GM19397 (cell line): ENCODE data around the gene TSPAN17.
"Not testable (repeated sequence)": the region's sequence is repeated elsewhere in the genome, so short reads cannot be mapped to it uniquely, and the experiment has no call there.

Experiments used
- ATAC-seq: cut with Tn5 transposase; IDR thresholded peaks from one replicate; pipeline ENCODE4 v1.9.1; 2021; ENCODE audit warnings: mild to moderate bottlenecking, moderate library complexity; ENCODE audit not compliant: unreplicated experiment

TSPAN17 gene

DNA sequence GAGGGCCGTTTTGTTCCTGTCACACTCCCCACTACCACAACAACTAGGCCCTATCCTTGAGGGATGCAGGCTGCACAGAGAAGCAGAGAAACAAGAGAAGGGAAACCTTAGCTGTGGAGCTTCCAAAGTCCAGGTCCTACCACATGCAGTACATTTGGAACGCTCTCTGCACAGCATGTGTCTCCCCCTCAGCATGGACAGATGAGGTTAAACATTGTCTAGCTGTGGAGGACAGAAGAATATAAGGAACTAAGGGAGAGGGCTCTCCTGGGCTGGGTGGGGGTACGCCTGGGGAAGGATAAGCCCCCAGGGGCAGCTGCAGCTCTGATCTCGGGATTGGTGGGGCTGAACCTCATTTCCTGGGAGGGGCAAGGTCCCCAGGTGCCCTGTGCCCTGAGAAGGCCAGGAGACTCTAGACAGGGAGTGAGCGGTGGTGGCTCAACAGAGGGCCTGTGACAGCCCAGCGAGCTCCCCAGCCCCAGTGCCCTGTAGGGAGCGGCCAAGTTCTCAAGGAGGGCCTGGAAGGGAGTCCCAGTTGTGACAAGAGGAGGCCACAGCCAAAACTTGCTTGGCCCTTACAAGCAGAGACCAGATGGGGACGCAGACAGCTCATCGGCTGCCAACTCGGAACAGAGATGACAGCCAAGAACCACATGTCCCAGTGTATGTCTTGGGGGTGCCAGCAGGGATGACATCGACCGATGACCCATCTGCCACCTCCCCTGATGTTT, 30.1 kb downstream of the TSPAN17 start:
- no peak for ATAC-seq

DNA sequence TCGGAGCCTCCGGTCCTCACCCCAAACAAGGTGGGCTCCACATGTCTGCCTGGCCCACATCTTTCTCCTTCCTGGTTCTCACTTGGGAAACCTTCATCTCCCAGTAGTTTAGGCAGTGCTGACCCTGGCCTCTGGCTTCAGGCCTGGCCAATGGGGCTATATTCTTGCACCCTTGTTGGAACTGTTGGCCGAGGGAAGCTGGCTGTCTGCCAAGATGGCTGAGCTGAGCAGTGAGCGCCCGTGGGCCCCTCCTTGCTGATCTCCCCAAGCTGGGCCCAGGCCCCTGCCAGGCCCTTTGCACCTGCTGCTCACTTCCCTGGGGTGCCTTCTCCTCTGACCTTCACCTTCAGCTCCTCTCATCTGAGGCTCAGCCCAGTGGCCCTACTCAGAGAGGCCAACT, 31.3 kb downstream of the TSPAN17 start:
- no peak for ATAC-seq

DNA sequence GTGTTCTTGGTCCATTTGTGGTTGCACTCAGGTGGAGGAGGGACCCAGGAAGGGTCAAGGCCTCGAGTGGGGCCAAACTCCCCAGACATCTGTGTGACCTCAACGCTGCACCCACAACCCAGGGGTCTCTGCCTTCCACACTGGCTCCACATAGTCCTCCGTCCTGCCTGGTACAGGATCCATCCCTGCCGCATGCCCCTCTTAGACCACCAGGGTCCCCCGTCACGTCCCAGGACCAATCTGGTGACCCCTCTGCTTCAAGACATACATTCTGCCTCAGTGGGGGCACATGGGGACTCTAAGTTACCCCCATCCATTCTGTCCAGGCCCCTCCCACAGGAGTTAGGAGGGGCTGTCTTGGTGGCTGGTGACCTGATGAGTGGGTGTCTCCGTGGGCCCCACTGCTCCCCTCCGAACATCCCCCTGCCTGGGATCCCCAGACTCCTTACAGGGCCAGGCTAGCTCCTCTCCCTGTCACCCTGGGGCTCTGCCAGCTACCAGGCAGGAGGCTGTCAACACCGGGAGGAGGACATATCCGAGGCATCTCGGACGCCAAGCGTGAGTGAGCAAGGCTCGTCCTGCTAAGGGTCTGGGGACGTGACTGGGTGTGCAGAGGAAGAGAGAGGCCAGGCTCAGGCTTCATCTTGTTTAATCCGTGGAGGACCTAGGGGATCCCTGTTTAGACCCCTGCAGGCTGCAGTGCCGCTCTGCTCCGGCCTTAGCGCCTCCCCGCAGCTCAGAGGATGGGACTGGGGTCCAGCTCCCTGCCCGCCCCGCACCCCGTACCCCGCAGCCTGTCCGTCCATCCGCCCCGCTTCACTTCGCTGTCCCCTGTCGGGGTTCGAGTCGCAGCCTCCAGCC, 32.3 kb downstream of the TSPAN17 start:
- no peak for ATAC-seq

DNA sequence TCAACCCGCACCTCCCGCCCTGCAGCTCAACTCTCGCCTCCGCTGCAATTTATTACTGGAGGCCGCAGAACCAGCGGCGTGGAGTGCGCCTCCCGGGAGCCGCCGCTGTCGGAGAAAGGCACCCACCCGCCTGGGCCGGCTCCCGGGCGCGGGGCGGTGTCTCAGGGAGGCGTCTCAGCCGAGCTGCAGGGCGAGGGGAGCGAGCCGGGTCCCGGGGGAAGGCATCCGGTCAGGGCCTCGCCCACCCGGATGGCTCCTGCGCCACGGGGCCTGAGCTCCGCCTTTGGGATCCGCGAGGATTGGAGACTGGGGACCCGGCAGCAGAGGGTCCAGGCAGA, 32.9 kb downstream of the TSPAN17 start:
- no peak for ATAC-seq

DNA sequence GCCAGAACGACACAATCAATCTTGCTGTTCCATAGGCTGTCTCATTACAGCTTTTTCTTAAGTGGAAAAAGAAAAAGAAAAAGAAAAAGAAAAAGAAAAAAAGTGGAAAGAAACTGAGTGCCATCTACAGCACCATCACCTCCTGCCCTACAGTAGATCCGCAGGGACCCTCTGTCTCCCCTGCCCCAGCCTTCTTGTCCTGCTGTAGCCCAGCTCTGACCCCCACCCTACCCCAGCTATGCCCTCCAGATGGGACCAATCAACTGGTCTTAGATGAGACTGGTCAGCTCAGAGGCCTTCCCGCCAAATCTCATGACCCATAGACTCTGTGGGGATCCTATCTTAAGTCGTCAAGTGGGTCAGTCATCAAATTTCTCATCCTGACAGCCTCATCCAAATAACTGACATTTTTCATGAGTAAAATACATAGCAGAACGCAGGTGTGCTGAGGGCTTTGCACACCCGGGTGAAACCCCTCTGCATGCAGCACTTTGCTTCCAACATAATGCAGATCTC, 34.8 kb downstream of the TSPAN17 start:
- no peak for ATAC-seq

DNA sequence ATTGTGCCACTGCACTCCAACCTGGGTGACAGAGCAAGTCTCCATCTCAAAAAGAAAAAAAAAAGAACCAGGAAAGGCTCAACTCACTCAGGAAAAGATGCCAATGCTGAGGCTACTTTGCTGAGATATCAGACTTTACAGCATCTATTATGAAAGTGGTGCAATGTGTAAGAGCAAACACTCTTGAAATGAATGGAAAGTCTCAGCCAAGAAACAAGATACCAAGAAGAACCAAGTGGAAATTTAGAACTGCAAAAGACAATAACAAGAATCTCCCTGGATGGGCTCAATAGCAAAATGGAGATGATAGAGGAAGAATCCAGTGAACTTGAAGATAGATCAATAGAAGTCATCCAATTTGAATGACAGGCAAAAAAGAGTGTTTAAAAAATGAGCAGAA, 37.7 kb downstream of the TSPAN17 start:
- no peak for ATAC-seq

DNA sequence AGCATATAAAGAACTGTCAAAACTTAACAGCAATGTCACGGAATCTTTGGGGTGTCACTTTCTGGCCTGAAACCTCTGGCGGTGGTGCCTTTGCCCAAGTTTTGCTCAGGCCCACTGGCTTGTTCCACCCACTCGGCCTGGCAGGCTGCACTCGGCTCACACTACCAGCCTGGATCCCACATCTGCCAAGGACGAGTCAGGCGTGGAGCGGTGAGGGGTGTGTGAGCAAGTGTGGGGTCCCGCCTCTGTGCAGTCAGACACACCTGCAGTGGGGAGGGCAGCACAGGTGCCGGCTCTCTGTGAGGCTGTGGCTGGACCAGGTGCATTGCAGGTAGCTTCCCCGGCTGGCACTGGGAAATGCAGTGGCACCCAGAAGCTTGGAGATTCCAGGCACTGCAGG, 40.0 kb downstream of the TSPAN17 start:
- ATAC-seq, result no peak

DNA sequence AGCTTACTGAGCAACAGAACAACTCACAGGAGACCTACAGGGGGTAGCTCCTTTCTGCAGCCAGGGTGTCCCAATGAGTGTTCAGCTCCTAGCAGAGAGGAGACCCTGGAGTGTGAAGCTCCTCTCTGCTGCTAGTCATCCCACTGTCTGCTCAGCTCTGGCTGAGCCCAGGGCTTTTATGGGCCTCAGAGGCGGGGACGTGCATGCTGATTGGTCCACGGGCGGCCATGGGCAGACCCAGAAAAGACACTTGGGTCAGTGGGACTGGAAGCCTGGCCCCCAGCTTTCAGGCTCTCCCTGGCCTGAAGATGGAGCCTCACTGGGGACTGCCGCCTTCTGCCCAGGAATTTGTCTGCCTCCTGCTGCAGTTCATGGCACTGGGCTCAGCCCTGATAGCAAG, 40.6 kb downstream of the TSPAN17 start:
- ATAC-seq, result no peak

DNA sequence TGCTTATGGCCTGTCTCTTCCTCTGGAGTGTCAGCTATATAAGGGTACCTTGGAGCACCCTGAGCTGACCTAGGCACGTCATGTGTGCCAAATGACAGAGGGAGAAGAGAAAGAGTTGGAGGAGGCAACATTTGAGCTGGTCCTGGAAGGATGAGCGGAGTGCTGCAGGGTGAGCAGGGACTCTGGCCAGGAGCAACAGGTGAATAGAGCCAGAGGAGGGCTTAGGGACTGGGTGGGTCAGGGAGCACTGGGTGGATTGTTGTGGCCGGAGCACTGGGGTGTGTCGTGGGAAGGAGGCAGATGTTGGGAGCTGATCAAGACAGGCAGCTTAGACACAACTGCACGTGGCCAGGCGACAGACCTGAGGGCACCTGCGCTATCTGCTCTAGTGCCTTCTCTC, 43.6 kb downstream of the TSPAN17 start:
- no peak for ATAC-seq

DNA sequence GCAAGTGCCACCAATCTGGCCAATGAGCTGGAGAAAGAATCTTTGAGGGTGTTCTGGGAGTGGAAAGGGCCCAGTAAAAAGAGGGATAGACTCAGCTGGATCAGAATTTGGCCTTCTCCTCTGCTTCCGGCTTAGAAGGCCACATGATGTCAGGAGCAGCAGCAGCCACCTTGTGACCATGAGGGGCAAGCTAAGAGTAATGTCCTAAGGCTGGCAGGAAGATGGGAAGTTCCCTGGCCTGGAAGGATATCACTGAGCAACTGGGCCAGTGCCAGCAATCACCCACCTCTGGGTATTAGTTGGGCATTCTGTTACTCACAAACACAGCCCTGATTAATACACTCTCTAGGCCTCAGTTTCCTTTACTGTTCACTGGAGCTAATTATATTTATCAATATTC, 44.2 kb downstream of the TSPAN17 start:
- no peak for ATAC-seq

DNA sequence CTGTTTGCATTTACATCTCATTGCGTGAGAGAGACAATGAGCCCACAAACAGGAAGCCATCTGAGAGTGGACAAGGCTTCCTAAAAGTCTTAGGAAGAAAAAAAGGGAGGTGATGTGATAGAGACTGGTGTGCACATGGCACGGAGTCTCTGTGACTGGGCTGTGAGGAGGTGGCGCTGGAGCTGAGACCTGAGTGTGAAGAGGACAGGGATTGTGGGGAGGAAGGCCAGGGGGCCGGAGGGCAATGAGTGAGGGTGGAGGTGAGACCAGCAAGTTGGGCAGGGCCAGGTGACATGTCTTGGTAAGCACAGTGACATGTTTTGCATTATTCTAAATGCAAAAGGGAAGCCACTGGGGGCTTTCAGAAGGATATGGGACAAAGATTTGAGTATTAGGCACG, 45.0 kb downstream of the TSPAN17 start:
- no peak for ATAC-seq

DNA sequence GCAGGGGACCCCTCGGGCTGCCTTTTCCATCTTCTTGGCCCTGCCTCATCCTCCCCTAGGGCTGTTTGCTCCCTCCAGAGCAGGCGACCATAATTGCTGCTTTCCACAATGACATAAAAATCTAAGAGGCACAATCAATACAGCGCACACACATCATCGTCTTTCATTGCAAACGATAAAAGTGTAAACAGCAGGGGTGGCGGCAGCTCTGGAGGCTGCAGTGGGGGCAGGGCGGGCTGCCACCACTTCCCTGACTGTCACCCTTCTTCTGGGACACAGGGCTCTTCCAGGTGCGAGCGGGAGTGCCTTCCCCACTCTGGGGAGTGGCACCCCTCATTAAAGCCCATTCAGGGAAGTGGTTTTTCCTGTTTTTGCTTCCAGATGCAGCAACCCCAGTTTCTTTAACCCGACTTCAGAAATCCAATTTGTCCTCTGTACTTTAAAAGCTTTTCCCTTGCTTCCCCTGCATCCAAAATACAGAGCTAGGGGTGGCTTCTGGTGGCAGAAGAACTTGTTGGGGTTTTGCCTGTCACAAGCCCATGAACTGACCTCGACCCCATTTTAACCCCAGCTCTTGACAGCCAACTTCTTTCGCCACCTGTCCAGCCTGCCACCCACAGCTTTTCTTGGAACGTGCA, 45.7 kb downstream of the TSPAN17 start:
- ATAC-seq, result no peak

DNA sequence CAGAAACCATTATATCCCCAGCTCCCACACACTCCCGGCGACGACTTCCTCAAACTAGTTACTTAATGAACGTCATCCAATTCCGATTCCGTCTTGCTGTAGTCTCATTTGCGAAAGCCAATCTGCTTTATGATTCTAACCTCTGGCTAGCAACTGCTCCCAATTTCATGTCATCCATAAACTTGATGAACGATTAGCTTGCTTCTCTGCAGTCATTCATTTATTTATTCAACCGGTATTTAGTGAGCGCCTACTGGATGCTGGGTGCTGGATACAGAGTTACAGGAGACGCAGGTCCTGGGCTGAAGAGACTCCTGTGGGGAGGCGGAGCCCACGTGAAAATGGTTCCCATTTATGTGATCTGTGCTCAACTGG, 46.2 kb downstream of the TSPAN17 start:
- no peak for ATAC-seq

DNA sequence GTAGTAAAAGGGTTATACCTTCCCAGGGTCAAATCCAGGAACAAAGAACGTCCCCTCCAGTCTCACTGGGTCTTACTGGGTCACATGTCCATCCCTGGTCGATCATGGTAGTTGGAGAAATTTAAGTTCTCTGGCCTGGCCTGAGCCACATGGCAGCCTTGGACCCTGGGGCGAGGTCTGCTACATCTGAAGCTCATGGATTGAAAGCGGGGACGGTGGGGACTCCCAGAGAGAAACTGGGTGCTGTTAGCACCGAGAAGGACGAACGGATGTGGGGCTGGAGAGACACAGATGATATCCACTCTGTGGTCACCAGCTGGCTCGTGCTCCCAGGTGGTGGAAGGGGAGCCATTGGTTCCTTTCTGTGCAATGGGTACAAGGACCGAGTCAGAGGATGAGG, 46.9 kb downstream of the TSPAN17 start:
- no peak for ATAC-seq

DNA sequence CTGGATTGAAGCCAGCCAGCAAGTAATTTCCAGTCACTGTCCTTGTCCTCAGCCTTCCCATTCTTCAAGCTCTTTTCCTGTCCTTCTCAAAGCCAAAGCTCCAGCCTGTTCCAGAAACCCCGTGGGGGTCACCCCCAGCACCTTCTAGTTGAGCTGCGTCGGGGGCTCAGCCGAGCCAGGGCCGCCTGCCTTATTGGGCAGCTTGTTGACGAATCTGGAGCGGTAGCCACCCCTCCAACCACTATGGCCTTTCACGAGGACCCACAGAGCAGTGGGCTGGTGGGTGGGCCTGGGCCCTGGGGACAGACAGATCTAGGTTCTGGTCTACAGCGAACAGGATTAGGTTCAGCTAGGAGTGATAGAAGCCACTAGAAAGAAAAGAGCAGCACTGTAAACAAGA, 47.3 kb downstream of the TSPAN17 start:
- ATAC-seq, result no peak

DNA sequence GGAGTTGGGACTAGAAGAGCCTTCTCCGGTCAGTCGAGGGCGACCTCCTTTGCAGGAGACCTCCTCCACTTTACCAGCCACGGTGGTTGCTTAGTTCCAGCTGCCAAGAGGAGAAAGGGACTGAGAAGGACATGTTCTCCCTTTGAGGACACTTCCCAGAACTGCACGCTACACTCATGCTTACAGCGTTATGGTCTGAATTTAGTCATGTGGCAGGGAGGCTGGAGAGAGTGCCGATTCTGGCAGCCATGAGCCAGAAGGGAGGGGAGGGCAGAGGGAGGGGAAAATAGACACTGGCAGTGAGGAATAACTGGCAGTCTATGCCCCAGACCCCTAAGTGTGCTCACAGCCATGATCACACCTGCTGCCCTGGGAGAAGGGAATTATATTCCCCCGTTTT, 47.8 kb downstream of the TSPAN17 start:
- no peak for ATAC-seq

DNA sequence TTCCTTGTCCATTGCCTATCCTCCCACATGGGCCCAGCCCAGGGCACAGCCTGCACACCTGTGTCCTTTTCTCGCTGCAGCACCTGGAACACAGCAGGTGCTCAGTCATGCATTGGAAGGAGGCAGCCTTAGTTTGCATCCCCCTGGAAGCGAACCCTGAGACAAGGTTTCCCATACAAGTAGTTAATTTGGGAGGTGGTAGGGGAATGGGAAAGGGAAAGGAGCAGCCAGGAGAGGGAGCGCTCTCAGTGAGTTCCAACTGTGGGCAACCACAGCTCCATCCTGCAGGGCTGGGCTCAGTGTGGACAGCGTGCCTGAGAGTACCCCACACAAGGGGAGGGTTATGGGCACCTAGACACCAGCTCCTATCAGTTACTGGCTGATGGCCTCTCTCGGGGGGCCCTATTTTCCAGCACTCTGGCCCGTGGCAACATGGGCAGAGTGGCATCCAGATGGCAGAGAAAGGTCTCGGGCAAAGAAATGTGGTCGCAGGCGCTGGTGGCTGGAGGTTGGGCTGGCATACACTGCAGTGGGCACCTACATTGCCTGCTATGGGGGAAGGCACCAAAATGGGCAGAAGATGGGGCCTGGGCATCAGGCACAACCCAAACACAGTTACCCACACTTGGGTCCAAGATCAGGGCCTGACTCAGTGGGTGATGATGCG, 50.1 kb downstream of the TSPAN17 start:
- ATAC-seq, result no peak

DNA sequence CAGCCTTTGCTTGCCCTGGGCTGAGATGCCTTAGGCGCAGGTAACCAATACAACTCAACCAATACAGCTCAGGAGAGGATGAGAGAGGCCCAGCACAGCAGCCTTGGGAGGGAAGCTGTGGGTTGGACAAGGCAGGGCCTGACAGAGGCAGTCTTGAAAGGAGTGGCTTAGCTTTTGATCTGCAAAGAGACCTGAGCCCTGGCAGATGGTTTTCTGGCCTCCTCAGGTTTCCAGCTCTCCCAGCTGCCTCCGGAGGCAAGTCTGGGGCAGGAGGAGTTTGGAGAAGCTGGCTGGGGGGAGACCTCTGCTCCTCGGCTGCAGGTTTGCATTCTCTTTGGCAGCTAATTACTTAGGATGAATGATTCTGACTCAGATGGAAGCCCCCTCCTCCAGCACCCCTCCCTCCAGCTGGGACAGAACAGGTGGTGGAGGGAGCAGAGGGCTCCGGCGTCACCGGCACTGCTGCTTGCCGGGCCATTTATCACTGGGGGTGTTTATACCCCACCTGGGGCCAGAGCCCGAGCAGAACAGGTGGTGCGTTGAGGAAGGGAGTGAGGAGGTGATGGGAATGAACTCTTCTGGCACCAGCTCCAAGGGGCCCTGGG, 50.8 kb downstream of the TSPAN17 start:
- no peak for ATAC-seq

DNA sequence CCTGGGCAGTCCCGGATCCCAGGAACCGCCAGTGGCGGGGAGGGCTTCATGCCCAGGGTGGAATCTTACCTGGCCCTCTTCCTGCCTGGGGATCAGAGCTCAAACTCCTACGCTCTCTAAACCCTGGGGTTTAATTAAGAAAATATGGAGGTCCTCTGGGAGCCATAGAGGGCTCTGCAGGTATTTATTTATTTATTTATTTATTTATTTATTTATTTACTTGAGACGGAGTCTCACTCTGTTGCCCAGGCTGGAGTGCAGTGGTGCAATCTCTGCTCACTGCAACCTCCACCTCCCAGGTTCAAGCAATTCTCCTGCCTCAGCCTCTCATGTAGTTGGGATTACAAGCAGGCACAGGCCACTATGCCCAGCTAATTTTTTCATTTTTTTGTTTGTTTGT, 52.2 kb downstream of the TSPAN17 start:
- ATAC-seq, result not testable (repeated sequence)

DNA sequence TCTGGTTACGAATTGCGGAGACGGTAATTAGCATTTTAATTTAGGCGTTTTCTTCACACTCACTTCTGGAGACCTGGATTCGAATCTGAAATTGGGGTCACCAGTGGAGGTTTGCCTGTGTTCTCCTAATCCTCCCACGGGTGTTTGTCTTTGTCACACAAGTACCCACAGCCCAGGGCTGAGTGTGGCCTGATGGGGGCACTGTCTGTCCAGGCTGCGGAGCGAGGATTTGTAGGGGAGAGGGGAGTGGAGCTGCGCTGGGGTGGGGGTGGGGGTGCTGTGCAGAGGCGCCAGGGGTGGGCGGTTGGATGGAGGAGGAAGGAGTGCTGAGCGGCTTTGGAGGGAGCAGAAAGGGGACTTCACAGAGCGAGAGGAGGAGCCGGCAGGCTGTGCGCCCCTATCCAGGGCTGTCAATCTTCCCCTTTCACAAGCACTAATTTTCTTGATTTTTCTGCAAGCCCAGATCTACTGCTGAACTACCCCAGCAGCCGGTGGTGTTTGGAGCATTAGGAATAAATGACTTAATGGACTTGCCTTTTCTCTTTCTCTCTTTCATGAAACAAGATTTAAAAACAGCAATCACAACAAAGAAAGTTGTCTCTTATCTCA, 53.1 kb downstream of the TSPAN17 start:
- no peak for ATAC-seq
